D721Med (cell line): ENCODE measurements around the gene SPAG17.

Experiments
- DNase-seq: peaks from one replicate; pipeline ENCODE4 v3.0.0; 2011; ENCODE audit warnings: low spot score; ENCODE audit not compliant: insufficient read length
- FAIRE-seq: peaks from 2 replicates; lab custom pipeline; 2011; peaks lifted over from hg19 to GRCh38; lab: Jason Lieb, UNC
- TF ChIP-seq, protein P1 (sequence below): IDR thresholded peaks from 2 replicates; pipeline ENCODE4 v1.5.1; 2012; ENCODE audit warnings: mild to moderate bottlenecking, control low read depth; ENCODE audit not compliant: insufficient read depth; ENCODE audit errors: missing control alignments

The SPAG17 gene

DNA sequence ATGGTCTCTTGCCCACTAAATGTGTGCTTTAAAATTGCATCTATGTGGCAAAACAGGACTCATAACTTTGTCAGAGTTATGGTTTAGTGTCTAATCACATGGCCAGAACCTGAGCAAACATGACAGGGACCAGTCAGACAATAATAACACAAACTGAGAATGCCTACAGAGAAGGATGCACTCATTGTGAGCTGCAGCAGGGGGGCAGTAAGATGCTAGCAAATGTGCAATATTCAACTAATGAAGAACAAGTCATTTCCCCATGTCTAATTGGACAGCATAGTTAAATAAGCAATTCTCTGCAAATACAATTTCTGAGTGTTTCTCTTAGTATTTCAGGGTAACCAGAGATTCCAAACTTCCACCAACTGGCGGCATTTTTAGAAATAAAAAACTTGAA is 30.8 kb downstream of the SPAG17 start:
- TF ChIP-seq, protein P1, sequence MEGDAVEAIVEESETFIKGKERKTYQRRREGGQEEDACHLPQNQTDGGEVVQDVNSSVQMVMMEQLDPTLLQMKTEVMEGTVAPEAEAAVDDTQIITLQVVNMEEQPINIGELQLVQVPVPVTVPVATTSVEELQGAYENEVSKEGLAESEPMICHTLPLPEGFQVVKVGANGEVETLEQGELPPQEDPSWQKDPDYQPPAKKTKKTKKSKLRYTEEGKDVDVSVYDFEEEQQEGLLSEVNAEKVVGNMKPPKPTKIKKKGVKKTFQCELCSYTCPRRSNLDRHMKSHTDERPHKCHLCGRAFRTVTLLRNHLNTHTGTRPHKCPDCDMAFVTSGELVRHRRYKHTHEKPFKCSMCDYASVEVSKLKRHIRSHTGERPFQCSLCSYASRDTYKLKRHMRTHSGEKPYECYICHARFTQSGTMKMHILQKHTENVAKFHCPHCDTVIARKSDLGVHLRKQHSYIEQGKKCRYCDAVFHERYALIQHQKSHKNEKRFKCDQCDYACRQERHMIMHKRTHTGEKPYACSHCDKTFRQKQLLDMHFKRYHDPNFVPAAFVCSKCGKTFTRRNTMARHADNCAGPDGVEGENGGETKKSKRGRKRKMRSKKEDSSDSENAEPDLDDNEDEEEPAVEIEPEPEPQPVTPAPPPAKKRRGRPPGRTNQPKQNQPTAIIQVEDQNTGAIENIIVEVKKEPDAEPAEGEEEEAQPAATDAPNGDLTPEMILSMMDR: peak; percentile 20
- DNase-seq: no peak
- no peak for FAIRE-seq

DNA sequence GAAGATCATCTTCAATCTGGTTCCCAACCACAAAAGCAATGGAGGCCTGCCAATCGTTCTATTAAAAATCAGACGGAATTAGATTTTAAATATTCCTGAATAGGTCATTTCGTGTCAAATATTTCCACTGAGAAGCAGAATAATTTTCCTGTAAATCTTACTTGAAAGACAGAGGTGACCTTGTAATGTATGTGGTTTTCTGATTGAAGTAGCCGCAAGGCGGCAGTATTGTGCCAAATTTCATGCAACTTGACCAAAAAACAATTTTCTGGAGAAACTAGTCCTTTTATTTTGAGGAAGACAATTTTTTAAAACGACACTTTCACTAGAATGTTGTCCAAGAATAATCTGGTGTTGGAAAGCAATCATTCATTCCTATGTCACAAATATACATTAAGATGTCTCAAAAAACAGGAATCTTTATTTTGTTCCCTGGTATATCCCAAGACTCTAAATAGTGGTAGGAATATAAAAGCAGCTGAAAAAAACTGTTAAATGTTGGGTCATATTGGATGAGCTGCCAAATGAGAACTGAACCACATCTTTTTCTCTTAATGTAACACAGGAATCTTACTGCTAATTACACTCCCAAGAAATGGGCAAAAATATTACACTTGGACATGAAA is 33.6 kb downstream of the SPAG17 start:
- TF ChIP-seq, protein P1: peak; percentile 72
- DNase-seq (no peak), FAIRE-seq (no peak)

DNA sequence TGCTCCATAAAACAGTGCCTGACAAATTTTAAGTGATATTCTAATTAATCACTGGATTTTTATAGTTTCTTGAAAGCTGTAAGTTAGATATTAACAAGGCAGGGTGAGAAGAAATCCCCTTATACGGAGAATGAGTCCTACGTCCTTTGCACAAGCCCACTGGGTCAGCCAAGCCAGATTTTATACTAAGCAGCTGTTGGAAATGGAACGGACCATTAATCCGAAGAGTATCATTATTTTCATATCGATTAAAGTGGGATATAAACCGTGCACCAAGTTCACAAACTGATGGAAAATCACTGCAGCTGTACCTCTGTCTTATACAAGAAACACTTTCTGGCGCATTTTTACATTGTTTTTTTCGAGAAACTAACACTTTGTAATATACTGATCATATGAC is 35.2 kb downstream of the SPAG17 start:
- DNase-seq (no peak), FAIRE-seq (no peak)
- TF ChIP-seq, protein P1: no peak

DNA sequence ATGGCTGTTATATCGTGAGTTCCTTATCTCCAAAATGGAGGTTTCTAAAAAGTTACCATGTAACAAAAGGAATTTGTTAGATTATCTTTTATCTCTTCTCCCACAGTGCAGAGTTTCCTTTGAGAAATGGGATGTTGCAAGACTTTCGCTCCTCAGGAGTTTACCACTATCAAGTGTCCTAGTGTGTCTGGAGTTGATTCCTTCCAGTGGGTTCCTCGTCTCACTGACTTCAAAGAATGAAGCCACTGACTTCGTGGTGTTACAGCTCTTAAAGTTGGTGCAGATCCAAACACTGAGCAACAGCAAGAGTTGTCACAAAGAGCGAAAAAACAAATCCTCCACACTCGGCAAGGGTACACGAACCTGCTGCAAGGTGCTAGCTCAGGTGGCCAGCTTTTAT is 37.0 kb downstream of the SPAG17 start:
- no peak for DNase-seq
- no peak for FAIRE-seq
- TF ChIP-seq, protein P1: no peak

DNA sequence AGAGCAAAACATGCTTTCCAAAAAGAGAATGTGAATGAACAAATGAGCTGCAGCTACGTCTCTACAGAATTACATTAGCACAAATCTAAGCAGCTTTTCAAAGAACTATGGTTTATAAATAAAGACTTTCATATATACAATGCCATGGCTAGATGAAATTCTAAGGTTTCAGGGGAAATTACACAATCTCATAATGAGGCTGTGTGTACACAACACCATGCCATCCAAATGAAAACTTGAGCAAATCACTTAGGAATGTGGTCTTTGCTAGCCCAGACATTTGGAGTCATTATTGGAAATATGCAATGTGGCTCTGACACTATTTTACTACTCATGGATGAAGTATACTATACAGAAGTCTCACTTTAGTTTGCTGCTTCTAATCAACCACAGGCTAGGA is 37.5 kb downstream of the SPAG17 start:
- DNase-seq (no peak), FAIRE-seq (no peak)
- TF ChIP-seq, protein P1: no peak

DNA sequence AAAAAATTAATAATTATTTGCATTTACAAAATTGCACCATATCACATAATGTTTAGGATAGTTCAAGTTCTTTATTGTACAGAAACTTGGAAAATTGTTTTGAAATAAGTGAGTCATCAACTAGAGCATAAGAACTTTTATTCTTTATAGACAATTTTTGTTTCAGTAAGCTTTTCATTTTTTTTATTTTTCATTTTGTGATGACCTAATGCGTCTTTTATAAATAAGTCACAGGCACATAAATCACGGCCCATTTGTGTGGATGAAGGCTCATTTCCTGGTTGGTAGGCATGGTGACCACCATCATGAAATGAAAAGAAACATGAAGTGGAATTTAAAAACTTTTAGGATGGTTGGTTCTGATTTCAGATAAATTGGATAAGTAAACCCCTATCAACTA is 39.3 kb downstream of the SPAG17 start:
- FAIRE-seq (no peak), DNase-seq (no peak)
- TF ChIP-seq, protein P1: no peak

DNA sequence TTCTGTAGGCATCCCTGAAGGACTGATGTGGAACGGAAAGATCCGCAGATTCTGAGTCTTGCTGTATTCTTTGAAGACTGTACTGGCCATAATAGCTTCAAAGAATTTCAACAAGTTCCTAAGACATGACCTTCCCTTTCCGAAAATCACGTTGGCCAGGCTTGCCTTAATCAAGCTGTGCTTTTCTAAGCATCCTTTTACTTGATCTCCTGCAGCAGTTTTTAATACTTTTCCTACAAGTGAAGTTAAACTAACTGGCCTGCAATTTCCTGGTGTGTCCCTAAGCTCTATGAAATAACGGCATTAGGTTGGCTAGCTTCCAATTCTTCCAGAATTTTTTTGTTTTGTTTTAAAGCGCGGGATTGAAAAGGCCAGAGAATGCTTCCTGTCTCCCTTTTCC is 40.3 kb downstream of the SPAG17 start:
- FAIRE-seq (no peak), DNase-seq (no peak)
- TF ChIP-seq, protein P1: no peak
